Lung microvascular endothelial cell (primary cell): ENCODE measurements around the gene ERC2. TPM values are rescaled to one million over a fixed set of nuclear protein-coding genes. Genes with fewer than 3 reads are reported as not detected.

ENCODE experiments used
- DNase-seq, 2 donors: peaks; one replicate each; pipeline versions ENCODE4 v3.0.0 to v3.0.0-alpha.2; 2010; ENCODE audit warnings: low read depth in 2 of 2
- total RNA-seq: library from RNA; depleted of rRNA; stranded (reverse); fragments of >200 nt; gene quantifications from 2 replicates; pipeline ENCODE4 v1.2.1, GENCODE V29; 2014

ERC2 gene
- total RNA-seq, 1 donor from 2014 or later = 2.2 TPM

DNA sequence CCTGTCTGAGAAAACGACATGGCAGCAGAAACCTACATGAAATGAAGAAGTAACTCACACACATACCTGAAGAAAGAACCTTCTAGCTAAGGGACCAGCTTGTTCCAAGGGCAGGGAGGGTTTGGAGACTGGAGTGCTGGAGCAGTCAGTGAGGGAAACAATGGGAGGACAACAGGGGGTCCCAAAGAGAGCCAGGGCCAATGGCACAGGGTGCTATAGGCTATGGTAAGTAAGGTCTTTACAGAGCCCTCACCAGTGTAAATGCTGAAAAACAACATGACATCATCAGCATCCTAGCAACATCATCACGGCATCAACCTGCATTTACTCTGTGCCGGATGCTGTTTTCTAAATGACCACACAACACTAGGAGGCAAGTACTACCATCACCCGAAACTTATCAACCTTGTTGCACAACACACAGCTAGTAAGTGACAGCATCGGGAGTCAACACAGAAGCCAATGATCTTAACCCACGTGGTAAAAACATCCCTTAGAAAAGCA, 531.7 kb downstream of the ERC2 start:
- no peak for DNase-seq

DNA sequence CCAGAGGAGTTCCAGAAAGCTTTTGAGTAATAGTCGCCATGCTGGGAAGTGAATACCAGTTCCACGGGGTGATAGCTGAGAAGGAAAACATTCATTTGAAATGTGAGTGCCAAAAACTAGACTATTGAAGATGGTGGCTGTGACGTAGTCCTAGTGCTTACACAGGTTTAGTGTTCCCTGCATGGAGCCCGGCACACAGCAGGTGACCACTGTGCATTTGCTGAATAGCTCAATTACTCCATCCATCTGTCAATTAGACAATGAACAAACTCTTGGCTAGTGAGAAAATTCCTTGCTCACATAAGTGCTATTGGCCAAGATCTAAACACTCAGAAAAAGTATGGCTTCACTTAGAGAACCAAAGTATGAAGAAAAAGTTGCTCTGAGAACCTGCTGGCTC, 533.0 kb downstream of the ERC2 start:
- no peak for DNase-seq

DNA sequence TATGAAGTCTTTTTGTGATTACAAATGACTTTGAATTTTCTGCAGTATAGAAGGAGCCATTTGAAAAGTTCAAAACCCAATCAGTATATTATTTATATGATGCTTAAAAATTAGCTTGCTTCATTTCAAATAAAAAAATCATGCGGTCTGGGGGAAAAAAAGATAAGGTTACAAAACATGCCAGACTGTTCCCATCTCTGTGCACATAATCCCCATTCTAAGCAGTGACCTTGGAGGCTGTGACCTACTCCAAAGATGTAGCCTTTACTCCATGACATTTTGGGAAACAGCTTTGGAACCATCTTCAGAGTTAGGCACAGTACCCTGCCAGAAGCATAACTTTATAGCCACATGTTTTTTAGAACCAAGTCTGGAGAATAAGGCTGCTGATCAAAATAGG, 533.5 kb downstream of the ERC2 start:
- no peak for DNase-seq

DNA sequence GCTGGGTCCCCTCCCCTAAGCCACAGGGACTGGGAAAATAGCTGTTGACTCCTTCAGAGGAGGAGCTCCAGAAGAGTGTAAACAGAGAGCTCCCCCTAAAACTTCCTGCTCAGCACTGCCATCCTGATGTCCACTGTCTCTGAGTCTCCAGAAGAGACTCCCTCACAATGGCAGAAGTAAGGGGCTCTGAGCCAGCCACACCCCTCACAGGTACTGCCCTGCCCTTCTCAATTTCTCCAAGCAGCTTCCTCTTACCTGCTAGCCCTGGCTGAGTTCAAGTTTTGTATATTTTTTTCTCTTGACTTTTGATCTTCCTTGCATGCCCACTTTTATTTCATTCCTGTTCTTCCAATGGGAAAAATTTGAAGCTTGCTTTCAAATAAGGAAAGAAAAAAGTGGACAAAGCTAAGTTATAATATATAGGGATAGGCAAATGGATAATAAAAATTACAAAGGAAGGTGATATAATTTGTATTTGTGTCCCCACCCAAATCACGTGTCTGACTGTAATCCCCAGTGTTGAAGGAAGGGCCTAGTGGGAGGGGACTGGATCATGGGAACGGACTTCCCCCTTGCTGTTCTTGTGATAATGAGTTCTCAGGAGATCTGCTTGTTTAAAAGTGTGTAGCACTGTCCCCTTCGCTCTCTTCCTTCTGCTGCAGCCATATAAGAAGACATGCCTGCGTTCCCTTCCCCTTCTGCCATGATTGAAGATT, 539.0 kb downstream of the ERC2 start:
- DNase-seq = no peak

DNA sequence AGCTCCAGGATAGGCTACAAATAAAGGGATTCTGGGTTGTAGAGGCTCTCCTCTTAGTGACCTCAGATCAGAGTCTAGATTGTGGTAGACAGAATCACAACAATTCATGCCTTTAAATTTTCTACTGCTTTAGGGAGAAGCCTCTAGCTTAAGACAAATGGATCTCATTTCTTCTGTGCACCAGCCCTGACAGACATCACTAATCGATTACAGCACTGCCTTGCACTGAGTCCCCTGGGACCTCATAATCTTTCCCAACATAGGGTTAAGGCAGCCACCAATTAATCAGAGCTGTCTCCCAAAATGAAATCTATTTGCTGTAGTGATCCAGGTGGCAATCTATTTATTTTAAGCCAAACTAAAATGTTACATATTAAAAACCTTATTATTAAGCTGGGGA, 544.6 kb downstream of the ERC2 start:
- no peak for DNase-seq

DNA sequence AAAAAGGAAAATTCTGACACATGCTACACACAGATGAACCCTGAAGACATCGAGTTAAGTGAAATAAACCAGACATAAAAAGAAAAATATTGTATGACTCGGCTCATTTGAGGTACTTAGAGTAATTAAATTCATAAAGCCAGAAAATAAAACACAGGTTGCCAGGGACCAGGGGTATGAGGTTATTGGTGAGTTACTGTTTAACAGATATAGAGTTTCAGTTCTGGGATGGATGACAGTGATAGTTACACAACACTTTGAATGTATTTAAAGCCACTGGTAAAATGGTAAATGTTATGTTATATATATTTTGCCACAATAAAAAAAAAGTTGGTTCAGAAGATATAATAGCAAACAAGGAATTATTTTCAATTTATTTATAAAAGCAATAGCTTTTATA, 545.1 kb downstream of the ERC2 start:
- no peak for DNase-seq

DNA sequence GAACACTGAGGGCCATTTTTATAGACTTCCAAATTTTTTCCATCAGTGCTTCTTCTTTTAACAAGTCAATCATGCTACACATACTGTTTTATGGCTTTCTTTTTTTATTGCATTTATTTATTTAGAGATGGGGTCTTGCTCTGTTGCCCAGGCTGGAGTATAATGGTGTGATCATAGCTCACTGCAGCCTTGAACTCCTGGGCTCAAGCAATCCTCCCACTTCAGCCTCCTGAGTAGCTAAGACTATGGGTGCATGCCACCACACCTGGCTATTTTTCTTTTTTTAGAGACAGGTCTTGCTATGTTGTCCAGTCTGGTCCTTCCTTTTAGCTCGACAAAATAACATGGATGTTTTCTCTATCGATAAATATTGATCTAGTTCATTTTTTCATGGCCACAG, 555.4 kb downstream of the ERC2 start:
- no peak for DNase-seq

DNA sequence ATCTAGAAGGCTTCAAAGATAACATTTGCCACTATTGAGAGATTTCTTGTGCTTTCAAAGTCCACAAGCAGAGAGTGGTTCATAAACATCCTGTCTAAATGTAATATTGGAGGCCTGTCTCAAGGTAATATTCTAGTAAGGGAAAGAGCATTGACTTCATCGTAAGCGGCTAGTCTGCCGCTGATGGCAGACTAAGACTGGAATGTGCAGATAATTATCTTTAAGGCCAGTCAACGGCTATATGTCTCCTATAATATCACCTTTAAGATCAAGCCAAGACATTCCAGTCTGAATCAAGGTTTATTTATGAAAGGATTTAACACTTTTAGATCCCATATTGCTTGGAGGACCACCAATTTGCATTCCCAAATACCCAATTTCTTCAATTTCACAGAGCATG, 557.0 kb downstream of the ERC2 start:
- DNase-seq = no peak

DNA sequence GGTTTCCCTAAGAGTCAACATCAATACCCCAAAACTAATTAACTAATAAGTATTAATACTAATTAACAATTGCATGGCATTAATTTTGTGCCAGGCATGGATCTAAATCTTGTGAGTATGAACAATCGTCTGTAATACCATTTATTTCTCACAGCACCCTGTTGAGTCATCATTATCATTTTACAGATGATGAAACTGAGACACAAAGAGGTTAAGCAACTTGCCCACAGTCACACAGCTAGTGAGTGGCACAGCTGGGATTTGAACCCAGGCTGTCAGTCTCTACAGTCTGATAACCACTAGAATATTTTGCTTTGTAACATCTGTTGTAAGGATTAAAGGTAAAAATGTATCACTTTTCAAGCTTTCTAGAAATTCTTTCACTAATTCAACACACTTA, 557.7 kb downstream of the ERC2 start:
- no peak for DNase-seq

DNA sequence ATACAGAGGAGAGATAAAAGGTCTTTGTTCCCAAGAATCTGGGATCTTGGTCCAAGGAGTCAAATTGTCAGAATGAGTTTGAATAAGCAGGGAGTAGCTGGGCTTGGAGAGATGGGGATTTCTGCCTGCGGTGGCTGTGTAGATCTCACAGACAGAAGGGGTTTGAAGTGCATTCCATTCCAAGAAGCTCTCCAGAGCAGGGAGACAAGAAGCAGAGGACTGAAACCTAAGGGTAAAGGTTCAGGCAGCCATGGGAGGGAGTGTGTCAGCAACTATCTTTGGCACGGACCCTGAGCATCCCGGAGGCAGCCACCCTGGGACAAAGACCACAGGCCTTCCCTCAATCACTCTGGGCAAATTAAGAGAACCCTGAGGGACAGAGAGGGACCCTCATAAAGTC, 558.9 kb downstream of the ERC2 start:
- DNase-seq = no peak

DNA sequence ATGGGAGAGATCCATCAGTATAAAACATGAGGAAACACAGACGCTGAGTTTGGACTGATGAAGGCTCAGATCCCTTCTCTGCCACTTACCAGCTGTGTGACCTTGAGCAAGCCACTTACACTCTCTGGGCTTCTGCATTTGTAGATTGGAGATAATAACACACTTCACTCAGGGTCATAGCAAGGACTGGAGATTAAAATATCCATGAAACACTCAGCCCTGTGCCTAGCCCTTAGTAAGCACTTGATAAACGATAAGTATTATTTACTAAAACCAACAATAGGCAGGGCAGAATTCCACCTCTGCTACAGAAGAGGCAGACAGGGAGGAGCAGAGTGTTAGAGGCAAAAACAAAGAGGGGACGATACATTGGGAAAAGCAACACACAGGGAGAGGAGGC, 560.7 kb downstream of the ERC2 start:
- DNase-seq = no peak

DNA sequence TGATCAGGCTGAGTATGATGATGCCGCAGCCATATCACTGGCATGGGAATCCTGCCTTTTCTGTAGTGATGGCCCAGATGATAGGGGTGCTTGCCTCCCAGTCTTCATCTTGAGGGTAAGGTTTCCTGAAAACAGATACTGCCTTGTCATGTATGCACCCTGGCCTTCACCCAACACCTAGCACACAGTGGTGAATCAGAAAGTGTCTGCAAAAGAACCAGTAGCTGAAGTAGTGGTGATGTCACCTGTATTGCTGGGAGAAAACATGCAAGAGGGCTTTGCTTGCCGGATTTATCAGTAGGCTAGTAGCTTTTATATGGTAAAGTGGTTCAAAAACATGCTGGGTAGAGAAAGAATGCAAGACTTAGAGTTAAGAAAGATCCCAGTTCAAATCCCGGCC, 561.4 kb downstream of the ERC2 start:
- no peak for DNase-seq

DNA sequence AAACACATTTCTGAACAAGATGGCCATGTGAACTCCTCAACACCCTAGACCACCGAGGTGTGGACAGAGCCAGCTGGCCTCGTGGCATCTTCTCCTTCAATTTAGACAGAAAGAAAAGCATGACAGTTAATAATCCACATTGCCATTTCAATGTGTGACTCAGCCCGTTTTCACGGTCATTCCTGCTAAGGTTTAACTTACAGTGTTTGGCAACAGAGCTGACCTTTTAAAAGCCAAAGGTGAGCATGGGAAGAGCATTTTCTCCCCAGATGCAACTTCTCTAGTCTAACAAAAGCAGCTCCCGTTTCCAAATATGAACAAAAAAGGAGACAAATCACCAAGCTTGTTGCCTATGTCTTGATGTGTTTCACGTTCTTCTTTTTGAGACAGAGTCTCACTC, 563.6 kb downstream of the ERC2 start:
- no peak for DNase-seq

DNA sequence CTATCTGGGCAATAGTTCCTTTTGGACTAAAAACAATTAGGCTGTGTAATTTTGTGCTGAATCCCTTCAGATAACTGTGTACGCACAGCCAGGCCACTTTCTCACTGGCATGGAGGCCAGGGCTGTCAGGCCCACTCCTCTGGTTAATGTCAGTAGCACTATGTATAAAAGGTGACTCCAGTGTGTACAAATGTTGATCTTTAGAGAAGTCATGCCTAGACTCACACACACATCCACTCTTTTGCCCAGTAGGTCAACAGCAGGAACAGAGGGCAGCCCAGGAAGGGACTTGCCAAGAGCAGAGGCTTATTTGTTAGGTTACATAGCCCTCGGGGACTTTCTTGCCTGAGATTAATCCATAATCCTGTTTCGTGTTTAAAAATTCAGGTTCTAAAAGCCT, 564.6 kb downstream of the ERC2 start:
- no peak for DNase-seq

DNA sequence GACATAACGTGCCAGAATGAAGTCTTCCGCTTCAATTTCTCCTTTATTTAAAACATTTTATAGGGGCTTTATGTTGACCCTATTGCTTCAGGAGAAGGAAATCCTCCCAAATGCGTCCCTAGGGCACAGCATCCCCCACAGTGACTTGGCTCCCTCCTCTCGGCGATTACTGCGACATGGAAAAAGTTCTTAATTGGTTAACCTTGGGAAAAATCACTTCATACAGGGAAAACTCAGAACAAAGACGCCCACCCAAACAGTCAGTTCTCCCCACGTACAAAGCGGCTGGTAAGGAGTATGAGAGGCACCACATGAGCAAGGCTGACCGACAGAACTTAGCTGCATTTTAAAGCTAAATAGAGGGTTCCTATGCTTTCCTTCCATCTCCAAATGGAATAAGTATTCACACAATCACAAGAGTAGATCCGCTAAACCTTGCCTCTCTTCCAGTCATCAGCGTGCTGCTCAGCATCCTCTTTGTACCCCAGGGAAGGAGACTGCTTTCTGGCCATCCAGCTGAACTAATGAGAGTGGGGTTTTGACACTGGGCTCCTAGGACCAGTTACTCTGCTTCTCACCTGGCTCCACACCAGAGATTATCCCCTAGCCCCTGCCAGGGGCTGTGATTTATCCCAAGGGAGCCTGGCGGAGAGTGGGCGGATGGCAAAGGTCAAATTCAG, 565.9 kb downstream of the ERC2 start:
- DNase-seq = no peak

DNA sequence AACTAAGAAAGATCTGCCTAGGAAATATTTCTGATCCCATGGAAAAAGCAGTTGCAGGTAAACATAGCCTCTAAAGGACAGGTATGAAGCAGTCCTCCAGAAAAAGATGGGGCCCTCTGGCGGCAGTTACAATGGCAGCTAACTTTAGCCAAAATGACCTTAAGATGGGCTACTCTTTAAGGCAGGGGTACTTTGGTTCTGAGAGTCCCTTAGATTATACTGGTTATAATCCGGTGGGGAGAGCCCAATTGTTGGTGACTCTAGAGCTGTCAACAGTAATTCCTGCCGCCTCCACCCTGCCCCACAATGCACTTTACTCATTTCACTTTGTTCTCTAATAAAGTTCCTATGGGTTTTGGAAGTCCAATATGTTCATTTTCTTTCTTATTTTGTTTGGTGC, 568.4 kb downstream of the ERC2 start:
- DNase-seq = peak in 1 of 2 donors; percentile 1

DNA sequence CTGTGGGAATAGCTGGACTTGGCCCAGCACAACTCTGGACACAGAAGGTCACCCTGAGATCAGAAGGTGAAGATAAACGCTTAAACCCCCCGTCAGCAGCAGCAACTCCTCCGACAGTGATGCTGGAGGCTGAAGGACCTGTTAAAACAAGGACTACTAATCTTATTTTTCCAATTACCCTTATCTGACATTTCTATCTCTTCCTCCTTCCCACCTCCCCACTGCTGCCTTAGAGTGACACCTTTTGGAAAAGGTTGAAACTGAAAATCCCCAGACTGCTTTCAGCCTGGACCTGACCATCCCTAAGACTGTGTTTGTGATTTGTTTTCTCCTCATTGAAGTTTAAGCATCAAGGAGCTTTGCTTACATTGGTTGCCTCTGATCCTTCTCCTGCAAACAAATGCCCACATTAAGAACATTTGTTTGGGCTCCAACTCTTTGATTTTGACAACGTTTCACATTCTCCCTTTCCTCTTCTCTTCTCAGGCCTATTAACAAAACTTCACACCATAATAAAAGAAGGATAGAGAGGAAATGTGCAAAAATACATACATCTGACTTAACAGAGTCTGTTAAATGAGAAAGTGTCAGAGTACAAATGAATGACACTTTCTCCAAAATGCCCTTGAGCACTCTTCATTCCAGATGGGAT, 570.6 kb downstream of the ERC2 start:
- peak in 1 of 2 donors; percentile 1 for DNase-seq

DNA sequence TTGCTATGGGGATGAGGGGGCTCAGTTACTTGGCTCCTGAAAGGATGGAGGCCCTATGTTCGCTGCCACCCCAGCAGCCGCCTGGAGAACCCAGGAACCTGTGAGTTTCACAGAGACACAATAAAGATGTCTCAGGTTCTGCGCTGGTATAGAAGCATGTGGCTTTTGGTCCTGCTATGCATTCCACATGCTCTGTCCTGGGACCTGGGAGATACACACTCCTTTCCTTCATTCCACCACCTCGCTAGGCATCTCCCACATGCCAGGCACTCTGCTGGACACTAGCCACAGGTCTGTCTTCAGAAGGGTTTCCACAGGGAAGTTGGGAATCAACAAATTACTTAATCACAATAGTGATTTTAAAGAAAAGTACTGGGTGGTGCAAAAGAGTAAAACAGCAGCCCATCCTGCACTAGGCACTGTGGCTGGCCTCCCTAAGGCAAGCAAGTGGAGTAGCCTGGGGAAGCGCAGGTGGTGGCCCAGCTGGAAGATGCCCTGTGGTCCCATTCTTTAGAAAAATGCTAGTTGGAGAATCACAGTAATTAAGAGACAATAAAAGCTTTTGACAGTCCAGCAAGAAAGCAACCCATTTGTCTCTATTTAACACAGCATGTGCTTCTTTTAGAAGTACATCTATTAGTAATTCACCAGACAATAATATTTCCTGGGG, 572.2 kb downstream of the ERC2 start:
- no peak for DNase-seq

DNA sequence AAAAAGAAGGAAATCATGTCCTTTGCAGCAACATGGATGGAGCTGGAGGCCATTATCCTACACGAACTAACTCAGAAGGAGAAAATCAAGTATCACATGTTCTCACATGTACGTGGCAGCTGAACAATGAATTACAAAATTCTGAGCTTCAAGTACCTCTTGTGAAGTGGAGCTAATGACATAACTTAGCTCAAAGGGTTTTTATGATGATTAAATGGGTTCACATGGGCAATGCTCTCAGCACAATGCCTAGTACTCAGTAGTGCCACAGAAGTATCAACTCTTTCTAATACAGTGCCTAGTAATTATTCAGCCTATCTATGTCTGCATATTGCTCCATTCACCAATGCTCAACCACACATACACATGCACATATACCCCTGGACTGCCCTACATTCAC, 573.7 kb downstream of the ERC2 start:
- no peak for DNase-seq

DNA sequence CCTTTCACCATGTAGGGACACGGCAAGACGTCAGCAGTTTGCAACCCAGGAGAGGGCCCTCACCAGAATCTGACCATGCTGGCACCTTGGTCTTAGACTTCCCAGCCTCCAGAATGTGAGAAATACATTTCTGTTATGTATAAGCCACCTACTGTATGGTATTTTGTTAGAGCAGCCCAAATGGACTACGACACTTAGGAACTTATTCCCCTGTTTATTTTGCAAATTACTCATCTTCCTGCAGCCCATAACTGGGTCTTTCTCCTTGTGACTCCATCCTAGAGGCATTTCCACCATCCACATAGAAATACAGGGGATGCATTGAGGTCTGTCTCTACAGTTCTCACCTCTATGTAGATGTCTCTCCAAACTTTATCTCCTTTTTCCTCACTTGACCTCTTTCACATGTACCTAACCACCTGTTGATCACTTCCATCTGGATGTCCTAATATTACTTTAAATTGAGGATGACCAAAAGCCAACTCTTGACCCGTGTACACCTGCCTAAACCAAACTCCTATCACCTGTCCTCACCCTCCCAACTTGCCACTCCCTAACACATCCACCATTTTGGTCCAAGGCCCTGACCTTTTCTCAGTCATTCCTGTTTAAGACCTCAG, 575.1 kb downstream of the ERC2 start:
- peak in 1 of 2 donors; percentile 1 for DNase-seq

DNA sequence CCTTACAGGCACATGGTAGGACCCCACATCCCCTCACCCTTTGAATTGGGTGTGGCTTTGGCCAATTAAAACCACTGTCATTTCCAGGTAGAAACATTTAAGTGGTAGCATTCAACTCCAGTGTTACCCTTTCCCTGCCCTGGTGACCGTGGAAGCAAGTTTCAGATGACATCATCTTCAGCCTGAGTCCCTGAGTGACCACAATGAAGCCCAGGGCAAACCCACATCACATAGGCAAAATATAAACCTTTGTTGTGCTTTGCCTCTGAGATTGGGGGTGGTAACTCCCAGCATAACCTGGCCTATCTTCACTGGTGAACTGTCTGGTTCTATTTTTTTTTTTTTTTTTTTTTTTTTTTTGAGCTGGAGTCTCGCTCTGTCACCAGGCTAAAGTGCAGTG, 577.2 kb downstream of the ERC2 start:
- no peak for DNase-seq
